Measurements from ENCODE around the gene LSM14B.

The LSM14B gene

DNA sequence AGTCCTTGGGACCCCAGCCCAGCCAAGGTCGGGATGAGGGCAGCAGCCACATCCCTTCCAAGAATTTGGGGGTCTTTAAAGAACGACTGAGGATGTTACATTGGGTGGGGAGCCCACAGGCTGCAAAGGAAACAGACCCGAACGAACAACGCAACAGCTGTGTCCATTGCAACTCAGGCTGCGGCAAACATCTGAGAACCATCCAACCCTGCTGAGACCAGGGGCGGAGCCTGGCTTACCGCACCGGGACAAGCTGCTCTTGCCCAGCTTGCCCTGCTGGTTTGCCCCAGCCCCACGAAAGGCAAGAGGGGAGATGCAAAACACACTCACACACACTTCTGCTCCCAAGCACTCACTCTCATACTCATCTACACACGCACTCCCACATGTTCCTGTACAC is 35.0 kb upstream of the LSM14B start:
- no peaks in the 10 kb centered on the region for H3K79me2 ChIP-seq (ENCODE audit: insufficient read depth, low read length)
- H3K4me3 ChIP-seq (ENCODE audit: low read depth, low read length, poor library complexity, severe bottlenecking), result no peak overlapping the region
- H3K27ac ChIP-seq (ENCODE audit: low read depth, low read length, poor library complexity, severe bottlenecking), result no peak overlapping the region
- H3K9ac ChIP-seq (ENCODE audit: low read length), result no peak overlapping the region
- H3K4me1 ChIP-seq (ENCODE audit: insufficient read depth, low read length, severe bottlenecking), result no peaks in the 10 kb centered on the region
- H3K4me2 ChIP-seq (ENCODE audit: low read length), result no peak overlapping the region
- H3F3A ChIP-seq (ENCODE audit: insufficient read depth, low read length), result no peaks in the 10 kb centered on the region
- no peak overlapping the region for H2AFZ ChIP-seq (ENCODE audit: low read length)
- no peaks in the 10 kb centered on the region for H3K9me2 ChIP-seq (ENCODE audit: low read depth, low read length)
- H3K36me3 ChIP-seq (ENCODE audit: insufficient read depth, low read length), result no peaks in the 10 kb centered on the region
- H3K9me3 ChIP-seq (ENCODE audit: low read length), result no peaks in the 10 kb centered on the region
- TF ChIP-seq EZH2 (IDR thresholded peaks at IDR 0.05; ENCODE audit: borderline replicate concordance, low read length), result no peak
- TF ChIP-seq CTCF (IDR thresholded peaks at IDR 0.05; ENCODE audit: low read length), result no peak
- peaks cover 5% of the 10 kb centered on the region; the same call in 1 of the 2 replicates for H3K27me3 ChIP-seq (ENCODE audit: insufficient read depth, low read length)
- no peaks in the 10 kb centered on the region for H4K20me1 ChIP-seq (ENCODE audit: insufficient read depth, low read length)

DNA sequence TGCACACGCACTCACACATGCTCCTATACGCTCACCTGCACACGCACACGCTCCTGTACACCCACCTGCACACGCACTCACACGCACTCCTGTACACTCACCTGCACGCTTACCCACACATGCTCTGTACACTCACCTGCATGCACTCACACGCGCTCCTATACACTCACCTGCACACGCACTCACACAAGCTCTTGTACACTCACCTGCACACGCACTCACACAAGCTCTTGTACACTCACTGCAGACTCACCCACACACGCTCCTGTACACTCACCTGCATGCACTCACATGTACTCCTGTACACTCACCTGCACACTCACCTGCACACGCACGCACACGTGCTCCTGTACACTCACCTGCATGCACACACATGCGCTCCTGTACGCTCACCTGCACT is 34.6 kb upstream of the LSM14B start:
- Histone ChIP-seq H3K9ac (ENCODE audit: low read length) (no peak overlapping the region), H3K27me3 (ENCODE audit: insufficient read depth, low read length) (peaks cover 6% of the 10 kb centered on the region; the same call in 1 of the 2 replicates)

GRCh38 chr20:62088258-62089127 is 33.8 kb upstream of the LSM14B start:
- Histone ChIP-seq H3K4me1 (ENCODE audit: insufficient read depth, low read length, severe bottlenecking) (no peaks in the 10 kb centered on the region), H2AFZ (ENCODE audit: low read length) (no peak overlapping the region), H3K9me3 (ENCODE audit: low read length) (no peaks in the 10 kb centered on the region), H3K36me3 (ENCODE audit: insufficient read depth, low read length) (no peaks in the 10 kb centered on the region), H3K27ac (ENCODE audit: low read depth, low read length, poor library complexity, severe bottlenecking) (no peak overlapping the region), H3K79me2 (ENCODE audit: insufficient read depth, low read length) (no peaks in the 10 kb centered on the region), H3K27me3 (ENCODE audit: insufficient read depth, low read length) (peaks cover 10% of the 10 kb centered on the region; the same call in 1 of the 2 replicates), H4K20me1 (ENCODE audit: insufficient read depth, low read length) (no peaks in the 10 kb centered on the region), H3F3A (ENCODE audit: insufficient read depth, low read length) (no peaks in the 10 kb centered on the region), H3K9me2 (ENCODE audit: low read depth, low read length) (no peaks in the 10 kb centered on the region), H3K4me2 (ENCODE audit: low read length) (no peak overlapping the region), H3K9ac (ENCODE audit: low read length) (no peak overlapping the region), H3K4me3 (ENCODE audit: low read depth, low read length, poor library complexity, severe bottlenecking) (no peak overlapping the region)
- no peak for TF ChIP-seq CTCF (IDR thresholded peaks at IDR 0.05; ENCODE audit: low read length)
- no peak for TF ChIP-seq EZH2 (IDR thresholded peaks at IDR 0.05; ENCODE audit: borderline replicate concordance, low read length)

More for the DNA sequence above, 34.6 kb upstream of the LSM14B start:
- TF ChIP-seq EZH2 (IDR thresholded peaks at IDR 0.05; ENCODE audit: borderline replicate concordance, low read length) (no peak), CTCF (IDR thresholded peaks at IDR 0.05; ENCODE audit: low read length) (no peak)
- Histone ChIP-seq H3K79me2 (ENCODE audit: insufficient read depth, low read length) (no peaks in the 10 kb centered on the region), H3K36me3 (ENCODE audit: insufficient read depth, low read length) (no peaks in the 10 kb centered on the region), H3K9me2 (ENCODE audit: low read depth, low read length) (no peaks in the 10 kb centered on the region), H3F3A (ENCODE audit: insufficient read depth, low read length) (no peaks in the 10 kb centered on the region), H4K20me1 (ENCODE audit: insufficient read depth, low read length) (no peaks in the 10 kb centered on the region), H3K27ac (ENCODE audit: low read depth, low read length, poor library complexity, severe bottlenecking) (no peak overlapping the region), H2AFZ (ENCODE audit: low read length) (no peak overlapping the region), H3K4me1 (ENCODE audit: insufficient read depth, low read length, severe bottlenecking) (no peaks in the 10 kb centered on the region), H3K9me3 (ENCODE audit: low read length) (no peaks in the 10 kb centered on the region), H3K4me2 (ENCODE audit: low read length) (no peak overlapping the region), H3K4me3 (ENCODE audit: low read depth, low read length, poor library complexity, severe bottlenecking) (no peak overlapping the region)

All from OCI-LY1 (cell line).